ENCODE measurements around the gene RAB20. TPM values are rescaled to one million over a fixed set of nuclear protein-coding genes. Genes with fewer than 3 reads are reported as not detected.
"Not testable (repeated sequence)": the region's sequence is repeated elsewhere in the genome, so short reads cannot be mapped to it uniquely, and the experiment has no call there.

Gene RAB20
- polyA plus RNA-seq, 6 donors from 2014 or later, result 0.74 to 3.4 (median 2.0) TPM; not detected in 1

DNA sequence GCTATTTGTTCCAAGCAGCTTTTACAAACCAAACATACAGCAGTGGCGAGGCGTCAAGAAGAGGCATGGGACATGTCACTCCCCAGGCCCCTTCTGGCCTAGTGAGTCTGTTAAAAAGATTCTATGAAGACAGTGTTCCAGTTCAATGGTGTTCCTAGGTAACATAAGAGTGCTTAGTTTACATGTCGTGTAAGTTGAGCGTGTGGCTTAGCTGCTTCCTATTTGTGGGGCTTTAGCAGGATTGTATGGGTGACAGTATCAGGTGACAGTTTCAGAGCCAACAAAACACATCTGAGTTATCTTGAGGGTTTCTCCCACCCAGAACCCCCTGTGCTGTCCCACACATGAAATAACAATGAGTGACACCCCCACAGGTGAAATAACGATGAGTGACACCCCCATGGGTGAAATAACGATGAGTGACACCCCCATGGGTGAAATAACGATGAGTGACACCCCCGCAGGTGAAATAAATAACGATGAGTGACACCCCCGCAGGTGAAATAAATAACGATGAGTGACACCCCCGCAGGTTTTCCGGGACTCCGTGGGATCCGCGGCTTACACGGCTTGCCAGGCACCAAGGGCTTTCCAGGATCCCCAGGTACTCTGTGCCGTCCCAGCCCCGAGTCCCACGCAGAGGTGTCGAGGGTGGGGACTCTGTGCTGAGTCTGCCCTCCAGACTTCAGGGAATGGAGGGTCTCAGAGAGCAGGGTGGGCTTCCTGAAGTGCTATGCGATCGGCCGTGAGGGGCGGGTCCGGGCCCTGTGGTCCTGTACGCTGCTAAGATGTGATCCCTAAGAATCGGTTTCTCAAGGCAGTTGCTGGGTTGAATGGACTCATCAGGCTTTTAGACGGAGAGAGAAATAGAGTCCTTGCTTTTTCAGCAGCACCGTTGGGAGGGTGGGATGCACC lies 68.6 kb downstream of the RAB20 start:
- H3K4me1 Mint-ChIP-seq, result no peaks in the 10 kb centered on the region
- H3K4me3 Mint-ChIP-seq, result peak overlapping the region in 1 of 8 donors; percentile 4
- DNase-seq (no peak), ATAC-seq (ENCODE audit: low read depth in 2 of 2) (no peak)
- H3K27me3 Mint-ChIP-seq, result no peaks in the 10 kb centered on the region
- no peak overlapping the region for H3K27ac Mint-ChIP-seq
- H3K9me3 Mint-ChIP-seq, result no peaks in the 10 kb centered on the region
- H3K36me3 Mint-ChIP-seq, result no peaks in the 10 kb centered on the region

GRCh38 chr13:110491869-110492678 lies 69.4 kb downstream of the RAB20 start:
- Mint-ChIP-seq H3K27me3 (no peaks in the 10 kb centered on the region), H3K27ac (no peak overlapping the region), H3K4me1 (no peaks in the 10 kb centered on the region), H3K4me3 (no peak overlapping the region), H3K36me3 (no peaks in the 10 kb centered on the region), H3K9me3 (no peaks in the 10 kb centered on the region)
- ATAC-seq (ENCODE audit: low read depth in 2 of 2) (no peak), DNase-seq (no peak)

GRCh38 chr13:110490009-110490770 lies 71.3 kb downstream of the RAB20 start:
- Mint-ChIP-seq H3K27ac (peak overlapping the region in 1 of 6 donors; percentile 16), H3K27me3 (no peaks in the 10 kb centered on the region), H3K4me3 (no peak overlapping the region), H3K36me3 (no peaks in the 10 kb centered on the region), H3K4me1 (no peaks in the 10 kb centered on the region), H3K9me3 (no peaks in the 10 kb centered on the region)
- DNase-seq (no peak), ATAC-seq (ENCODE audit: low read depth in 2 of 2) (no peak)

- not testable (repeated sequence) for H3K4me1 Mint-ChIP-seq; H3K27ac Mint-ChIP-seq; H3K9me3 Mint-ChIP-seq; DNase-seq; H3K36me3 Mint-ChIP-seq; H3K4me3 Mint-ChIP-seq; ATAC-seq (ENCODE audit: low read depth in 2 of 2)
- H3K27me3 Mint-ChIP-seq, result peaks cover 0 to 24% (median 20%) of the 10 kb centered on the region in 3 donors
Observed at GRCh38 chr13:110486880-110487279, 74.6 kb downstream of the RAB20 start.

DNA sequence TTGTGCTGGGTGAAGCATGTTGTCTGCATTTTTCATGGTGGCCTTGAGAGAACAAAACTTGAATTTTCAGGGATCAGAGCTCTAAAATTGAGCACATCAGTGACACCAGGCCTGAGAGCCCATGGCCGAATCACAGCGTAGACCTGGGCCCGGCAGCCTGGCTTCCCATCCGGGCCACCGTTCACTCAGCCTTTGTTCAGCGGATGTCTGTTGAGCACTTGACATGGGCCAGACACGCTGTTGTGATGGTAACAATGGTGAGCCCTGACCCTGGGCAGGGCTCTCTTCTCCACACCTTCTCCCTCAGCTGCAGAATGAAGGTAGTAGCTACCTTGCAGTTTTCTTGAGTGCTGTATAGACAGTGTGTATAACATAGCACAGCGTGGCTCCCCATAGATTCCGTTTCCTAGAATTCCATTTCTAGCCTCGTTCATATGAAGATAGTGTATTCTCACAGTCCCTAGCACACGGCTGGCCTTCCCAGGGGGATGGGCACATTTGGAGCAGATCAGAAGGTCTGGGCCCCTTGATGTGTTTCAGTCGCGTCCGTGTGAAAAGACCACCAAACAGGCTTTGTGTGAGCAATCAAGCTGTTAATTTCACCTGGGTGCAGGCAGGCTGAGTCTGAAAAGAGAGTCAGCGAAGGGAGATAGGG lies 75.3 kb downstream of the RAB20 start:
- Mint-ChIP-seq H3K9me3 (no peaks in the 10 kb centered on the region), H3K4me1 (peaks cover 0 to 3% (median 0%) of the 10 kb centered on the region in 3 donors), H3K4me3 (no peak overlapping the region), H3K27ac (no peak overlapping the region), H3K27me3 (peaks cover 0 to 29% (median 22%) of the 10 kb centered on the region in 3 donors), H3K36me3 (no peaks in the 10 kb centered on the region)
- DNase-seq (no peak), ATAC-seq (ENCODE audit: low read depth in 2 of 2) (no peak)

DNA sequence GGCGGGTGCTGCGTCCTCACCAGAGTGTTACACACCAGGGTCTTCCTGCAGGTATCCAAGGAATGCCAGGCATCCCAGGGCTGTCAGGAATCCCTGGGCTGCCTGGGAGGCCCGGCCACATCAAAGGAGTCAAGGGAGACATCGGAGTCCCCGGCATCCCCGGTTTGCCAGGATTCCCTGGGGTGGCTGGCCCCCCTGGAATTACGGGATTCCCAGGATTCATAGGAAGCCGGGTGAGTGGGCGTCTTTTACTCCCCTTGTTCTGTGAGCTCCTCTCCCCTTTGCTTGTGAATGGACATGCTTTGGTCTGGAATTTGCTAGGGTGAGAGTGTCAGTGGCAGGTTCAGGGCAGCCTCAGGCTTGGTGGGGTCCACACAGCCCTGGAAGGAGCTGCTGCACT lies 75.9 kb downstream of the RAB20 start:
- H3K4me1 Mint-ChIP-seq, result peaks cover 0 to 3% (median 0%) of the 10 kb centered on the region in 3 donors
- no peak overlapping the region for H3K27ac Mint-ChIP-seq
- no peak overlapping the region for H3K4me3 Mint-ChIP-seq
- peaks cover 0 to 29% (median 22%) of the 10 kb centered on the region in 3 donors for H3K27me3 Mint-ChIP-seq
- DNase-seq, result no peak
- ATAC-seq (ENCODE audit: low read depth in 2 of 2), result no peak
- no peaks in the 10 kb centered on the region for H3K9me3 Mint-ChIP-seq
- no peaks in the 10 kb centered on the region for H3K36me3 Mint-ChIP-seq

GRCh38 chr13:110484290-110485048 lies 77.1 kb downstream of the RAB20 start:
- DNase-seq (no peak), ATAC-seq (ENCODE audit: low read depth in 2 of 2) (no peak)
- no peak overlapping the region for H3K4me3 Mint-ChIP-seq
- H3K9me3 Mint-ChIP-seq, result no peaks in the 10 kb centered on the region
- H3K27ac Mint-ChIP-seq, result peak overlapping the region in 1 of 6 donors; percentile 7
- no peaks in the 10 kb centered on the region for H3K36me3 Mint-ChIP-seq
- peaks cover 0 to 30% (median 24%) of the 10 kb centered on the region in 3 donors for H3K27me3 Mint-ChIP-seq
- H3K4me1 Mint-ChIP-seq, result peaks cover 0 to 3% (median 0%) of the 10 kb centered on the region in 3 donors

- Mint-ChIP-seq H3K9me3 (no peaks in the 10 kb centered on the region), H3K4me3 (no peak overlapping the region), H3K27ac (peak overlapping the region in 1 of 6 donors; percentile 44), H3K4me1 (peaks cover 0 to 3% (median 0%) of the 10 kb centered on the region in 3 donors), H3K36me3 (no peaks in the 10 kb centered on the region), H3K27me3 (peaks cover 0 to 38% (median 30%) of the 10 kb centered on the region in 3 donors)
- ATAC-seq (ENCODE audit: low read depth in 2 of 2) (no peak), DNase-seq (no peak)
Observed at GRCh38 chr13:110483386-110483968, 78.0 kb downstream of the RAB20 start.

DNA sequence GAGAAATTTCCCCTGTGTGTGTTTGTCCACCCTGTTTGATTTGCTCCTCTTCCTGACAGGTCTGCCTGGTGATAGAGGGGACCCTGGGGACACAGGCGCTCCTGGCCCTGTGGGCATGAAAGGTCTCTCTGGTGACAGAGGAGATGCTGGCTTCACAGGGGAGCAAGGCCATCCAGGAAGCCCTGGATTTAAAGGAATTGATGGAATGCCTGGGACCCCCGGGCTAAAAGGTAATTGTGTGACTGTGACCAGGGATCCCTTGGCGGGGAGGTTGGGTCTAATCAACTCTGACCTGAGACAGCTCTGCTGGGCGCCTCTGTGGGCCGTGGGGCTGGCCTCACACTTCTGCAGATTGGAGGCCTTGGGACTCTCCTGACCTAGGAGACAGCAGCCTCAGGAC lies 81.4 kb downstream of the RAB20 start:
- DNase-seq, result no peak
- Mint-ChIP-seq H3K4me3 (peak overlapping the region in 1 of 8 donors; percentile 47), H3K27ac (no peak overlapping the region), H3K27me3 (peaks cover 0 to 38% (median 34%) of the 10 kb centered on the region in 3 donors), H3K36me3 (no peaks in the 10 kb centered on the region), H3K4me1 (peaks cover 5 to 10% (median 6%) of the 10 kb centered on the region in 3 donors), H3K9me3 (no peaks in the 10 kb centered on the region)
- no peak for ATAC-seq (ENCODE audit: low read depth in 2 of 2)

GRCh38 chr13:110479648-110480047 lies 81.9 kb downstream of the RAB20 start:
- ATAC-seq (ENCODE audit: low read depth in 2 of 2) (no peak), DNase-seq (no peak)
- Mint-ChIP-seq H3K9me3 (no peaks in the 10 kb centered on the region), H3K27ac (peak overlapping the region in 1 of 6 donors; percentile 74), H3K36me3 (no peaks in the 10 kb centered on the region), H3K4me1 (peaks cover 10 to 15% (median 11%) of the 10 kb centered on the region in 3 donors), H3K27me3 (peaks cover 0 to 37% (median 33%) of the 10 kb centered on the region in 3 donors), H3K4me3 (peak overlapping the region in 1 of 8 donors; percentile 41)

GRCh38 chr13:110479215-110479545 lies 82.3 kb downstream of the RAB20 start:
- Mint-ChIP-seq H3K27ac (peak overlapping the region in 4 of 6 donors; percentile 16 to 83 (median 74)), H3K27me3 (peaks cover 0 to 32% (median 28%) of the 10 kb centered on the region in 3 donors), H3K9me3 (no peaks in the 10 kb centered on the region), H3K36me3 (no peaks in the 10 kb centered on the region), H3K4me1 (peaks cover 11 to 19% (median 12%) of the 10 kb centered on the region in 3 donors), H3K4me3 (peak overlapping the region in 1 of 8 donors; percentile 41)
- DNase-seq, result no peak
- no peak for ATAC-seq (ENCODE audit: low read depth in 2 of 2)

All from naive B cell (primary cell).